BLaER1 treated with 17β-estradiol and CSF1 and Interleukin-3, amounts not matched to agents 10 nM and 100 nM (cell line): ENCODE measurements around the gene SLC12A9.

ENCODE experiments used
- H3K27ac ChIP-seq, 11 experiments: shearing (Covaris generic); formaldehyde crosslinking; 2 replicates each; pipeline ENCODE4 v1.8.1; 2022
- H3K27me3 ChIP-seq, 11 experiments: shearing (Covaris generic); formaldehyde crosslinking; 2 replicates each; pipeline ENCODE4 v1.8.1; 2022
- H3K36me3 ChIP-seq, 11 experiments: shearing (Covaris generic); formaldehyde crosslinking; 2 replicates each; pipeline ENCODE4 v1.8.1; 2022
- H3K4me1 ChIP-seq, 10 experiments: shearing (Covaris generic); formaldehyde crosslinking; 2 replicates each; pipeline ENCODE4 v1.8.1; 2022
- H3K4me2 ChIP-seq, 11 experiments: shearing (Covaris generic); formaldehyde crosslinking; 2 replicates each; pipeline ENCODE4 v1.8.1; 2022
- H3K4me3 ChIP-seq, 10 experiments: shearing (Covaris generic); formaldehyde crosslinking; 2 replicates each; pipeline ENCODE4 v1.8.1; 2022
- H3K9ac ChIP-seq, 11 experiments: shearing (Covaris generic); formaldehyde crosslinking; 2 replicates each; pipeline ENCODE4 v1.8.1; 2022
- H3K9me3 ChIP-seq, 11 experiments: shearing (Covaris generic); formaldehyde crosslinking; replicated peaks in 1 of 11; 2 replicates each; pipeline ENCODE4 v1.8.1; 2022
- H4K20me1 ChIP-seq, 11 experiments: shearing (Covaris generic); formaldehyde crosslinking; 2 replicates each; pipeline ENCODE4 v1.8.1; 2022
- Cebpa-rat ChIP-seq, 11 experiments: shearing (Covaris generic); IDR thresholded peaks; 2 replicates each; pipeline ENCODE4 v1.8.1; 2022

SLC12A9 gene

DNA sequence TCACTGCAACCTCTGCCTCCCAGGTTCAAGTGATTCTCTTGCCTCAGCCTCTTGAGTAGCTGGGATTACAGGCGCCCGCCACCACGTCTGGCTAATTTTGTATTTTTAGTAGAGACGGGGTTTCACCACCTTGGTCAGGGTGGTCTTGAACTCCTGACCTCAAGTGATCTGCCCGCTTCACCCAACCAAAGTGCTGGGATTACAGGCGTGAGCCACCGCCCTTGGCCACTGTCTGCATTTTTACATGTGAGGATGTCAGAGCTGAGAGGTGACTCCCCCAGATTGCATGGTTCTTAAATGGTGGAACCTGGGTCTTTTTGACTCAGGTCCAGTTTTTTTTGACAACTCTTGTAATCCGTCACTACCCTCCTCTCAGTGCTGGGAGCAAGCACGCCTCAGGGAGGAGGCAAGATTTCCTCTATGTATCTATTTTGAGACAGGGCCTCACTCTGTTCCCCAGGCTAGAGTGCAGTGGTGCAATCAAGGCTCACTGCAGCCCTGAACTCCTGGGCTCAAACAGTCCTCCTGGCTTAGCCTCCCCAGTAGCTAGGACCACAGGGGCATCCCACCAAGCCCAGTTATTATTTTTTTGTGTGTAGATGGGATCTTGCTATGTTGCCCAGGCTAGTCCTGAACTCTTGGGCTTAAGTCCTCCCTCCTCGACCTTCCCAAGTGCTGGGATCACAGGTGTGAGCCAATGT, 21.2 kb downstream of the SLC12A9 start:
- H3K27me3 ChIP-seq, result no peaks in the 10 kb centered on the region
- peaks cover 0 to 6% (median 0%) of the 10 kb centered on the region in 11 experiments; a peak in 3 of 22 replicates for H3K9me3 ChIP-seq
- H3K9ac ChIP-seq, result peak overlapping the region in 10 of 11 experiments; percentile 86 to 96 (median 94); a peak in 16 of 22 replicates
- peaks cover 44 to 69% (median 61%) of the 10 kb centered on the region in 10 experiments for H3K4me1 ChIP-seq
- H3K36me3 ChIP-seq, result peaks cover 64 to 77% (median 73%) of the 10 kb centered on the region in 11 experiments
- TF ChIP-seq Cebpa-rat (IDR thresholded peaks at IDR 0.05), result no peak
- H3K4me3 ChIP-seq, result peak overlapping the region in 8 of 10 experiments; percentile 82 to 93 (median 88); a peak in 9 of 20 replicates
- H3K4me2 ChIP-seq, result peak overlapping the region; percentile 63 to 88 (median 78)
- peaks cover 31 to 36% (median 34%) of the 10 kb centered on the region in 11 experiments; a peak in 21 of 22 replicates for H4K20me1 ChIP-seq
- H3K27ac ChIP-seq, result peak overlapping the region; percentile 73 to 97 (median 91); a peak in 20 of 22 replicates

DNA sequence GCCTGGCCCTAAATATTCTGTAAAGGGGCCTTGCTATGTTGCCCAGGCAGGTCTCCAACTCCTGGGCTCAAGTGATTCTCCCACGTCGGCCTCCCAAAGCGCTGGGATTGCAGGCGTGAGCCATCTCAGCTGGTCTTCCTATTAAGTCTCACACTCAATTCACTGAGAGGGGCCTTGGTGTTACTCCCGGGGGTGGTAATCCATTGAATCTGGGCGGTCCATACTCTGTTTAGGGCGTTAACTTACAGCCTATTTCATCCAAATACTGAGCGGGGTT, 21.7 kb downstream of the SLC12A9 start:
- peaks cover 0 to 6% (median 0%) of the 10 kb centered on the region in 11 experiments; a peak in 3 of 22 replicates for H3K9me3 ChIP-seq
- peak overlapping the region; percentile 82 to 93 (median 88) for H3K4me3 ChIP-seq
- peaks cover 36 to 41% (median 39%) of the 10 kb centered on the region in 11 experiments; a peak in 21 of 22 replicates for H4K20me1 ChIP-seq
- no peaks in the 10 kb centered on the region for H3K27me3 ChIP-seq
- H3K9ac ChIP-seq, result peak overlapping the region; percentile 86 to 96 (median 93); a peak in 21 of 22 replicates
- H3K27ac ChIP-seq, result peak overlapping the region; percentile 73 to 97 (median 91); a peak in 21 of 22 replicates
- no peak for TF ChIP-seq Cebpa-rat (IDR thresholded peaks at IDR 0.05)
- H3K36me3 ChIP-seq, result peaks cover 68 to 82% (median 78%) of the 10 kb centered on the region in 11 experiments
- H3K4me1 ChIP-seq, result peaks cover 44 to 69% (median 61%) of the 10 kb centered on the region in 10 experiments
- H3K4me2 ChIP-seq, result peak overlapping the region; percentile 63 to 88 (median 78)

DNA sequence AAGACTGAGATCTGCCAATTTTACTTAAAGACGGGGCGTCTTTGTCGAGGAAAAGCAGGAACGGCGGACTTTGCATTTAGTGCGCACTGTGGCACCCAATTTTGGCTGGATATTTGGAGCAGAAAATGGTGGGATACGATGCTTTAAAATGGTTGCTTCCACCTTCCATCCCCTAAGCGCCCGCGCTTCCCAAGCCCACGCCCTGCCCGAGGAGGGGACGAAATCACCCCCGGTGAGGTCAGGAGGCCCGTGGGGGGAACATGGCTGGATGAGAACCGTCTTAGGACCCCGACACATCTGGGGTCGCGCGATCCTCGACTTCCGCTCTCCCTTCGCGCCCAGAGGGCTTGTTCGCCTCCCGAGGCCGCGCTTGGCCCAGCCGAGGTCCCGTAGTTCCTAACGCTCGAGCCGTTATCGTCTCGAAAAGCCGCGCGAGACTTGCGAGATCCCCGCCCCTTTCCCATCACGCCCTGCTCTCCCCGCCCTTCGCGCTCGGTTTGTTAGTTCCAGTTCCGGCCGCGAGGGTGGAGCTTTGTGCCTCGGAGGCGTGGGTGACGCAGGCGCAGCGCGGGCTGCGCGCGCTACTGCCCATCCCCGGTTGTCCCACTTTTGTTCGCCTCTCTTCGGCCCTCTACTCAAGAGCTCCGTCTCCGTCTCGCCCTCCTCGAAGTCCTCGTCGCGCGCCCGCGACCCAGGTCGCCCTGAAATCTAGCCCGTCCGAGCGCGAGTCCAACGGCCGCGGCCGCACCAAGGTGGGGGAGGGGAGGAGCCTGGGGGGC, 22.3 kb downstream of the SLC12A9 start, which contains the start of gene SRRT:
Gene SRRT (plus strand): TSS at position 527 of the 779 bp plus-strand sequence. CDS start 488 bp downstream, outside the sequence.
- H3K4me2 ChIP-seq, result peak within 1 kb of the TSS; percentile 82 to 99 (median 94)
- peak within 1 kb of the TSS; percentile 86 to 96 (median 93) for H3K9ac ChIP-seq
- H3K4me1 ChIP-seq, result peaks cover 48 to 71% (median 63%) of the 10 kb centered on the region in 10 experiments
- H3K27ac ChIP-seq, result peak within 1 kb of the TSS; percentile 73 to 97 (median 91)
- peaks cover 0 to 6% (median 0%) of the 10 kb centered on the region in 11 experiments; a peak in 3 of 22 replicates for H3K9me3 ChIP-seq
- H4K20me1 ChIP-seq, result peaks cover 41 to 46% (median 44%) of the 10 kb centered on the region in 11 experiments; a peak in 21 of 22 replicates
- peak within 1 kb of the TSS; percentile 82 to 93 (median 88) for H3K4me3 ChIP-seq
- H3K36me3 ChIP-seq, result peaks cover 74 to 87% (median 83%) of the 10 kb centered on the region in 11 experiments
- TF ChIP-seq Cebpa-rat (IDR thresholded peaks at IDR 0.05), result no peak
- H3K27me3 ChIP-seq, result no peaks in the 10 kb centered on the region

DNA sequence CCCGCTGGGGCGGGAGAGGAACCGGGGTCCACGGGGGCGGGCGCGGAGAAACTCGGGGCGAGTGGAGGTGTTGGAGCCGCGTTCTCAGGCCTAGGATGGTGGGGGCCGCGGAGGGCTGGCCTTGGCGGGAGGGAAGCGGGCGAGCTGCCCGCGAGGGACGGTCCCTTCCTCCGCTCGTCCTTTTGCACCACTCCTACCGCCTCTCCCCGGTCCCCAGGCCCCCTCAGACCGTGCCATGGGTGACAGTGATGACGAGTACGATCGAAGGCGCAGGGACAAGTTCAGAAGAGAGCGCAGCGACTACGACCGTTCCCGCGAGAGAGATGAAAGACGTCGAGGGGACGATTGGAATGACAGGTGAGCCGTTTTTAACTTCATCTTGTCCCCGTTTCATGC, 22.8 kb downstream of the SLC12A9 start:
- no peak for TF ChIP-seq Cebpa-rat (IDR thresholded peaks at IDR 0.05)
- Histone ChIP-seq H3K4me3 (peak overlapping the region; percentile 82 to 93 (median 88)), H3K4me2 (peak overlapping the region; percentile 82 to 99 (median 94)), H4K20me1 (peaks cover 47 to 52% (median 50%) of the 10 kb centered on the region in 11 experiments; a peak in 21 of 22 replicates), H3K9me3 (peaks cover 0 to 6% (median 0%) of the 10 kb centered on the region in 11 experiments; a peak in 3 of 22 replicates), H3K27me3 (no peaks in the 10 kb centered on the region), H3K36me3 (peaks cover 71 to 89% (median 85%) of the 10 kb centered on the region in 11 experiments), H3K9ac (peak overlapping the region; percentile 86 to 96 (median 93)), H3K27ac (peak overlapping the region; percentile 71 to 97 (median 91)), H3K4me1 (peaks cover 52 to 69% (median 65%) of the 10 kb centered on the region in 10 experiments)

DNA sequence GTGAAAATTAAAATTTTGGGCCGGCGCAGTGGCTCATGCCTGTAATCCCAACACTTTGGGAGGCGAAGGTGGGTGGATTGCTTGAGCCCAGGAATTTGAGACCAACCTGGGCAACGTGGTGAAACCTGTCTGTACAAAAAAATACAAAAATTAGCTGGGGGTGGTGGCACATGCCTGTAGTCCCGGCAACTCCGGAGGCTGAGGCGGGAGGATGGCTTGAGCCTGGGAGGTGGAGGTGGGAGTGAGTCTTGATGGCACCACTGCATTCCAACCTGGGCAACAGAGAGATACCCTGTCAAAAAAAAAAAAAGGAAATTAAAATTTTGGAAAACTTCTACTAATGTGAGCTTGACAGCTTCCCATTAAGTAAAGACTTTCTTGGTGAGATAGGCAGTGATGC, 25.5 kb downstream of the SLC12A9 start:
- Histone ChIP-seq H3K4me2 (peak overlapping the region; percentile 33 to 99 (median 94)), H4K20me1 (peaks cover 68 to 79% (median 76%) of the 10 kb centered on the region in 11 experiments; a peak in 21 of 22 replicates), H3K4me3 (no peak overlapping the region), H3K27me3 (no peaks in the 10 kb centered on the region), H3K9ac (peak overlapping the region in 9 of 11 experiments; percentile 28 to 96 (median 59); a peak in 15 of 22 replicates), H3K27ac (no peak overlapping the region), H3K4me1 (peaks cover 49 to 79% (median 70%) of the 10 kb centered on the region in 10 experiments), H3K9me3 (peaks cover 0 to 6% (median 0%) of the 10 kb centered on the region in 11 experiments; a peak in 3 of 22 replicates), H3K36me3 (peaks cover 70 to 89% (median 85%) of the 10 kb centered on the region in 11 experiments)
- no peak for TF ChIP-seq Cebpa-rat (IDR thresholded peaks at IDR 0.05)

- no peak overlapping the region for H3K4me3 ChIP-seq
- TF ChIP-seq Cebpa-rat (IDR thresholded peaks at IDR 0.05), result no peak
- no peaks in the 10 kb centered on the region for H3K27me3 ChIP-seq
- H3K9ac ChIP-seq, result peak overlapping the region; percentile 28 to 96 (median 42); a peak in 16 of 22 replicates
- peaks cover 68 to 85% (median 82%) of the 10 kb centered on the region in 11 experiments; a peak in 21 of 22 replicates for H4K20me1 ChIP-seq
- peaks cover 68 to 89% (median 85%) of the 10 kb centered on the region in 11 experiments for H3K36me3 ChIP-seq
- H3K9me3 ChIP-seq, result peaks cover 0 to 6% (median 0%) of the 10 kb centered on the region in 11 experiments; a peak in 3 of 22 replicates
- peaks cover 53 to 85% (median 77%) of the 10 kb centered on the region in 10 experiments for H3K4me1 ChIP-seq
- no peak overlapping the region for H3K27ac ChIP-seq
- H3K4me2 ChIP-seq, result peak overlapping the region; percentile 20 to 99 (median 91); a peak in 19 of 22 replicates
Measured at GRCh38 chr7:100878685-100879084, 26.2 kb downstream of the SLC12A9 start.

DNA sequence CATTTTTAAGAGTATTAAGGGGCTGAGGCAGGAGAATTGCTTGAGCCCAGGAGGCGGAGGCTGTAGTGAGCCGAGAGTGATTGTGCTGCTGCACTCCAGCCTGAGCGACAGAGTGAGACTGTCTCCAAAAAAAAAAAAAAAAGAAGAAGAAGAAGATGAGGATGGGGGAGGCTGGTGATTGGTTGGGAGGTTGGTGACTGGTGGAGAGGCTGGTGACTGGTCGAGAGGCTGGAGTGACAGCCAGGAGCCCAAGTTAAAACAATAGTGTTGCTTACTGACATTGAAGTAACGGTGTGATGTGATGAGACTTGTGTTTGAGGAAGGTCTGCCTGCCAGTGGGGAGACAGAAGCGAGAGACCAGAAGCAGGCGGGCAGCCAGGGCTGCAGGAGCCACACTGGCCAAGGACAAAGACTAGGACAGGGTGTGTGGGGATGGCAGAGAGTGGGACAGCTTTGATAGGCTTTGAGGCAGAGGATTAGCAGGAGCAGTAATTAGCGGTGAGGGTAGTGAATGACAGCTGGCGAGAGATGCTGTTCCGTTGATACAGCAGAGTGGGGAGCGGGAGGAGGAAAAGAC, 27.3 kb downstream of the SLC12A9 start:
- Histone ChIP-seq H3K9ac (peak overlapping the region in 10 of 11 experiments; percentile 14 to 96 (median 40); a peak in 10 of 22 replicates), H3K27ac (no peak overlapping the region), H3K4me2 (peak overlapping the region in 8 of 11 experiments; percentile 20 to 99 (median 62); a peak in 7 of 22 replicates), H3K4me3 (no peak overlapping the region), H3K36me3 (peaks cover 68 to 91% (median 89%) of the 10 kb centered on the region in 11 experiments), H3K9me3 (no peaks in the 10 kb centered on the region), H3K4me1 (peaks cover 56 to 87% (median 79%) of the 10 kb centered on the region in 10 experiments), H3K27me3 (no peaks in the 10 kb centered on the region), H4K20me1 (peaks cover 68 to 96% (median 93%) of the 10 kb centered on the region in 11 experiments; a peak in 21 of 22 replicates)
- TF ChIP-seq Cebpa-rat (IDR thresholded peaks at IDR 0.05), result no peak

DNA sequence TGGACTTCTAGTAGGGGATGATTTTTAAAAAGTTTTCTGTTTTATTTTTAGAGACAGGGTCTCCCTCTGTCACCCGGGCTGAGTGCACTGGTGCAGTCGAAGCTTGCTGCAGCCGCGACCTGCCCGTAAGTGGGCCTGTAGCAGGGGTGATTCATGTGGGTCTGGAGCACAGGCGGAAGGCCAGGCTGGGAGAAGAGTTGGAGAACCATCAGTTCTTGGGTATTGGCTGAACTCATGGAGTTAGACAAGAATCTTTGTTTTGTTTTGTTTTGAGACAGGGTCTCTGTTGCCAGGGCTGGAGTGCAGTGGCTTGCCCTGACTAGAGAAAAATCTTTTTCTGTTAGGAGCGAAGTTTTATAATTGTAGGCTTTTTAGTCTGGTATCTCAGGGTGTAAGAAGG, 28.1 kb downstream of the SLC12A9 start:
- Histone ChIP-seq H4K20me1 (peaks cover 72 to 100% (median 99%) of the 10 kb centered on the region in 11 experiments; a peak in 21 of 22 replicates), H3K36me3 (peaks cover 76 to 100% (median 98%) of the 10 kb centered on the region in 11 experiments), H3K27ac (no peak overlapping the region), H3K4me1 (peaks cover 64 to 96% (median 87%) of the 10 kb centered on the region in 10 experiments), H3K4me2 (no peak overlapping the region), H3K4me3 (no peak overlapping the region), H3K9ac (peak overlapping the region in 6 of 11 experiments; percentile 27 to 52 (median 45); a peak in 6 of 22 replicates), H3K27me3 (no peaks in the 10 kb centered on the region), H3K9me3 (no peaks in the 10 kb centered on the region)
- TF ChIP-seq Cebpa-rat (IDR thresholded peaks at IDR 0.05), result no peak
